Measurements from ENCODE around the gene XRCC6.
A peak's percentile ranks its signal among the peaks of the same experiment; 100 is the strongest.

XRCC6 gene

DNA sequence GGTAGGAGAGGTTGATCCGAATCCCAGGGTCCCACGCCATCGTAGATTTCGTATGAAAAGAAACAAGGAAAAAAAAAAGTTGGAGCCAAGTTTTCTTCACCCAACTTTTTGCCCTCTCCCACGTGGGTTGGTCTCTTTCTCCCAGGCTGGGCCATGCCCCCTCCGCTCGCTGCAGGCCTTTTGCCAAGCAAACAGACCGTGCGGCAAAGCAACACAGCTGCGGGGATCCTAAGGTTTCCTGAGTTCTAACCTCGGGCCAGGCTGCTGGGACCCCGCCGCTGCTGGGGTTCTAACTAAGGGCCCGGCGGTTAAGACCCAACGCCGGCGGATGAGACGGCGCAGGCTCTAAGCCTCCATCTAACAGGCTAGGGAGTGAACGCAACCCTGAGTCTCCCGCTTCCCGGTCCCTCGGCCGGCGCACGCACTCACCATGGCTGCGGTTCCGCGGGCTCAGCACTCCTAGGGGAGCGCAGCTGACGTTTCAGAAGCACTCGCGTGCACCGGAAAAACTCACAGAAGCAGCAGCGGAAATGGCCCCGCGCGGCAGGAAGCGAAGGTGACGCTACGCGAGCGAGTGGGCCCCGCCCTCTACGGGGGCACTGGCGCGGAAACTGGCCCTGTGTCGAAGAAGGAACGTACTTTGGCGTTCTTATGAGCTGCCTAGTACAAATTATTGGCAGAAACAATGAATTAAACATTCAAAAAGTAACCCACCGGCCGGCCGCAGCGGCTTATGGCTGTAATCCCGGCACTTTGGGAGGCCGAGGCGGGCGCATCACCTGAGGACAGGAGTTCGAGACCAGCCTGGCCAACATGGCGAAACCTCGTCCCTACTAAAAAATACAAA lies 67.5 kb downstream of the XRCC6 start, which contains the start of gene SNU13:
Gene SNU13 (minus strand): TSS at position 503 of the 847 bp plus-strand sequence. CDS start 71 bp downstream, at position 432.
- peak within 1 kb of the TSS; percentile 86 for H3K4me3 ChIP-seq (ENCODE audit: low read depth, low read length)
- ChIA-PET POLR2A (interaction anchor here (1.0 to 2.7 kb wide), 2 partner anchors 9 to 22 kb away, joined by 5 to 7 read pairs; no protein-coding TSS in a partner anchor), CTCF (interaction anchor here (0.9 to 5.5 kb wide), 7 partner anchors 9 to 255 kb away, joined by 3 to 91 read pairs (median 3); partner anchors contain the start of gene MEI1)
- peak; percentile 33 for DNase-seq (ENCODE audit: low read depth, low spot score)
- TF ChIP-seq, protein P1, sequence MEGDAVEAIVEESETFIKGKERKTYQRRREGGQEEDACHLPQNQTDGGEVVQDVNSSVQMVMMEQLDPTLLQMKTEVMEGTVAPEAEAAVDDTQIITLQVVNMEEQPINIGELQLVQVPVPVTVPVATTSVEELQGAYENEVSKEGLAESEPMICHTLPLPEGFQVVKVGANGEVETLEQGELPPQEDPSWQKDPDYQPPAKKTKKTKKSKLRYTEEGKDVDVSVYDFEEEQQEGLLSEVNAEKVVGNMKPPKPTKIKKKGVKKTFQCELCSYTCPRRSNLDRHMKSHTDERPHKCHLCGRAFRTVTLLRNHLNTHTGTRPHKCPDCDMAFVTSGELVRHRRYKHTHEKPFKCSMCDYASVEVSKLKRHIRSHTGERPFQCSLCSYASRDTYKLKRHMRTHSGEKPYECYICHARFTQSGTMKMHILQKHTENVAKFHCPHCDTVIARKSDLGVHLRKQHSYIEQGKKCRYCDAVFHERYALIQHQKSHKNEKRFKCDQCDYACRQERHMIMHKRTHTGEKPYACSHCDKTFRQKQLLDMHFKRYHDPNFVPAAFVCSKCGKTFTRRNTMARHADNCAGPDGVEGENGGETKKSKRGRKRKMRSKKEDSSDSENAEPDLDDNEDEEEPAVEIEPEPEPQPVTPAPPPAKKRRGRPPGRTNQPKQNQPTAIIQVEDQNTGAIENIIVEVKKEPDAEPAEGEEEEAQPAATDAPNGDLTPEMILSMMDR (IDR thresholded peaks at IDR 0.05; ENCODE audit: insufficient read depth, low read length, missing control alignments): no peak

DNA sequence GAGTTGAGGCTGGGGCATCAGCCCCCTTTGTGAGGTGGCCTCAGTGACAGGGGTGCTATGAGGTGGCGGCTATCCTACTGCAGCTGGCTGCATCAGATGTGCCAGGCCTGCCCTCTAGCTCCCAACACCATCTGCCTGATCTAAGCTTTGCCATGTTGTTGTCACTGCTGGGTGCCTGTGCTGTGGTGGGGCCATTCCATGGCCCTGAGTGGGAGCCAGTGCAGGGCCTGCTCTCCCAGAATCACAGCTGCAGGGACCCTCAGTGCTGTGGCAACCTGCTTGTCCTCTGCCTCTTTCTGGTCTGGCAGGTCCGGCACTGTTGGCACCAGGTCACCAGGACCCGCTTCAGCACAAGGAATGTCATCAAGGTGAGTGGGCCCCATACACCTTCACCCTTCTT lies 69.4 kb downstream of the XRCC6 start:
- CTCF ChIA-PET: interaction anchor here (1.0 to 1.4 kb wide), 3 partner anchors 24 to 251 kb away, joined by 3 to 5 read pairs (median 4); no protein-coding TSS in a partner anchor
- TF ChIP-seq, protein P1 (IDR thresholded peaks at IDR 0.05; ENCODE audit: insufficient read depth, low read length, missing control alignments): no peak
- no peak for DNase-seq (ENCODE audit: low read depth, low spot score)
- H3K4me3 ChIP-seq (ENCODE audit: low read depth, low read length): no peak overlapping the region
- POLR2A ChIA-PET: no interaction called here

DNA sequence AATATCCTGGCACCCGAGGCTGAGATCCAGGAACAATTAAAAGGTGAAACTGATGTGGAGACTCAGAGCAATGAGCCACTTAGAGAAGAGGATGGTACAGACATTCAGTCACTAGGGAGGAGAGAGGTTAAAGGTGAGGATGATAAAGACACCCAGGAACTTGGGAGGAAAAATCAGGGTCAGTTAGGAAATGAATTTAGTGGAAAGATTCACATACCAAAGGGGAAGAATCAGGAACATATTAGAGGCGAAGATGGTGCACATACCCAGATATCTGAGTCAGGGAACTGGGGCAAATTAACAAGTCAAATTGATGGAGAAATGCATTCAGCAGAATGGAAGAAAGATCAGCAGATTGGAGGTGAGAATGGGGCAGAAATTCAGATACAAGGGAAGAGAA lies 74.1 kb downstream of the XRCC6 start:
- TF ChIP-seq, protein P1 (IDR thresholded peaks at IDR 0.05; ENCODE audit: insufficient read depth, low read length, missing control alignments): no peak
- DNase-seq (ENCODE audit: low read depth, low spot score): no peak
- ChIA-PET CTCF (interaction anchor here (0.9 to 9.2 kb wide), 2 partner anchors 127 to 248 kb away, joined by 3 to 387 read pairs; partner anchors contain the start of gene CENPM), POLR2A (no interaction called here)
- H3K4me3 ChIP-seq (ENCODE audit: low read depth, low read length): no peak overlapping the region

DNA sequence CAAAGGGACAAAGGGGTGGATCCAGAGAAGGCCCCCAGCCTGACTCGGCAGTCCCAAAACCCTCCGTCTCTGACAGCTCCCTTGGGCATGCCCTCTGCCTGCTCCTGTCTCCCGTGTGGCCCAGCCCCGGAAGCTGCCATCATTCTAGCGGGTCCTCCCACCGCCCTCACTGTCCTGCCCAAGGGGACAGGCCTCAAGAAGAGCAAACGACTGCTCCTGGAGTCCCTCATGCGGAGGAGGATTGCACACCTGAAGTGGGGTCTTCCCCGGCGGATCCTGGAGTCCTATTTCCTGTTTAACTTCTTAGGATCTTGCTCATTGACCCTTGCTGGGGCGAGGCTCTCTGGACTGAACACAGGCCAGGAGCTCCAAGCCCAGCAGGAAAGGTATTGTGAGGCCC lies 75.6 kb downstream of the XRCC6 start:
- CTCF ChIA-PET: interaction anchor here (0.6 to 9.2 kb wide), 71 partner anchors 9 to 395 kb away, joined by 3 to 387 read pairs (median 6); partner anchors contain the start of genes CCDC134, CENPM, PMM1 and SMDT1

DNA sequence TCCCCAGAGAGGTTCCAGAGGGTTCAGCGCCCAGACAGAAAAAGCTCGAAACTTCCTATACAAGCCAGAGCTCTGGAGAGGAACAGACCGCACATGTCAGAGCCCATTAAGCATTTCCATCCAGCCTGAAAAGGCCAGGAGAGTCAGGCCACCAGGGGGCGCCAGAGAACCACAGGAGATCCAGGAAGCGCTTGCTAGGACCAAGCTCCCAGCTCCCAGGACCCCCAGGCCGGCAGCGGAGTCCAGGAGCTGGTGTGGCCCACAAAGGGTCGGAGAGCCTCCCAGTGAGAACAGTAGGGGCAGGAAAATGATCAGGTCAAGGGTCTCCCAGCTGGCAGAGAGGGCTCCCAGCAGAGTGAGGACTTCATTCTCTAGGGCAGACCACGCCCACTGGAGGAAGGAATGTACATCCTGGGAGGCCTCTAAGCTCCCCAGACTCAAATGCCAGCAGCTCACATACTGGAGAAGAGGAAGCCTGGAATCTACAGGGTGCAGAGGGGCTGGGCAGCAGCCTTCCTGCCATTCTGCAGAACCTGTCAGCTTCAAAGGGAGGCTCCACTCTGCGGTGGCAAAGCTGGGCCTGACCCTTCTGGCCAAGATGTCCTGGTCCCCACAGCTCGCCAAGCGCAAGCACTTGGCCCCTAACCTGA lies 76.2 kb downstream of the XRCC6 start:
- ChIA-PET CTCF (interaction anchor here (0.6 to 9.2 kb wide), 92 partner anchors 9 to 748 kb away, joined by 3 to 387 read pairs (median 6); partner anchors contain the start of genes CCDC134, CENPM, PMM1 and SMDT1), POLR2A (interaction anchor here (0.6 to 1.6 kb wide), 3 partner anchors 9 to 61 kb away, joined by 3 to 7 read pairs (median 4); partner anchors contain the start of gene SNU13)
- TF ChIP-seq, protein P1 (IDR thresholded peaks at IDR 0.05; ENCODE audit: insufficient read depth, low read length, missing control alignments): peak; percentile 93
- peak; percentile 31 for DNase-seq (ENCODE audit: low read depth, low spot score)
- peak overlapping the region; percentile 9; the same call in 1 of the 2 replicates for H3K4me3 ChIP-seq (ENCODE audit: low read depth, low read length)

More for the DNA sequence above, 75.6 kb downstream of the XRCC6 start:
- TF ChIP-seq, protein P1 (IDR thresholded peaks at IDR 0.05; ENCODE audit: insufficient read depth, low read length, missing control alignments): no peak
- DNase-seq (ENCODE audit: low read depth, low spot score): no peak
- POLR2A ChIA-PET: interaction anchor here (0.9 to 1.6 kb wide), 2 partner anchors 9 to 29 kb away, joined by 3 to 7 read pairs; partner anchors contain the start of gene SNU13
- no peak overlapping the region for H3K4me3 ChIP-seq (ENCODE audit: low read depth, low read length)

All from AG04449 (cell line).